ENCODE measurements around the gene PPIL1.

The PPIL1 gene

GRCh38 chr6:36825452-36825851 is 49.2 kb downstream of the PPIL1 start (continued):
- TF ChIP-seq BCL6B (tag by site-specific recombination; IDR thresholded peaks at IDR 0.05) (no peak), ZNF423 (tag by site-specific recombination; IDR thresholded peaks at IDR 0.05) (no peak), ZNF560 (tag by site-specific recombination; IDR thresholded peaks at IDR 0.05; ENCODE audit: borderline replicate concordance) (no peak), ZNF426 (tag by site-specific recombination; IDR thresholded peaks at IDR 0.05) (no peak), ZBTB21 (tag by site-specific recombination; IDR thresholded peaks at IDR 0.05) (no peak), ZNF645 (tag by site-specific recombination; IDR thresholded peaks at IDR 0.05) (no peak), ZBTB44 (tag by site-specific recombination; IDR thresholded peaks at IDR 0.05) (no peak), KLF16 (tag by site-specific recombination; IDR thresholded peaks at IDR 0.05) (no peak), ZXDB (tag by site-specific recombination; IDR thresholded peaks at IDR 0.05) (no peak), ZNF10 (tag by site-specific recombination; IDR thresholded peaks at IDR 0.05) (no peak)

GRCh38 chr6:36824253-36824652 is 50.4 kb downstream of the PPIL1 start:
- Histone ChIP-seq H3K4me3 (ENCODE audit: low read depth, low read length) (no peak overlapping the region), H3K27ac (ENCODE audit: extremely low read depth, low read depth, low read length) (no peak overlapping the region), H3K9me3 (ENCODE audit: control insufficient read depth, insufficient read depth, low read depth, low read length) (no peaks in the 10 kb centered on the region), H3K4me1 (ENCODE audit: control insufficient read depth, insufficient read depth, low read length) (peaks cover 6% of the 10 kb centered on the region), H3K36me3 (ENCODE audit: control insufficient read depth in 2 of 2, insufficient read depth in 1 of 2, low read length in 2 of 2) (no peaks in the 10 kb centered on the region)
- POLR2A ChIA-PET: no interaction called here
- CTCF ChIA-PET: interaction anchor here (3.1 kb wide), 1 partner anchor 27 kb away, joined by 11 read pairs; no protein-coding TSS in a partner anchor
- TF ChIP-seq KLF8 (tag by site-specific recombination; IDR thresholded peaks at IDR 0.05) (no peak), ZNF302 (tag by site-specific recombination; IDR thresholded peaks at IDR 0.05; ENCODE audit: low read depth) (no peak), ZNF19 (tag by site-specific recombination; IDR thresholded peaks at IDR 0.05; ENCODE audit: low read depth) (no peak), PATZ1 (tag by site-specific recombination; IDR thresholded peaks at IDR 0.05) (no peak), OSR2 (tag by site-specific recombination; IDR thresholded peaks at IDR 0.05) (no peak), FEZF1 (tag by site-specific recombination; IDR thresholded peaks at IDR 0.05) (no peak), GLI2 (tag by site-specific recombination; IDR thresholded peaks at IDR 0.05; ENCODE audit: borderline replicate concordance, low read depth) (no peak), WT1 (tag by site-specific recombination; IDR thresholded peaks at IDR 0.05) (no peak), OVOL3 (tag by site-specific recombination; IDR thresholded peaks at IDR 0.05) (no peak), ZNF704 (tag by site-specific recombination; IDR thresholded peaks at IDR 0.05) (no peak), ZNF280C (tag by site-specific recombination; IDR thresholded peaks at IDR 0.05) (no peak), TSHZ1 (tag by site-specific recombination; IDR thresholded peaks at IDR 0.05; ENCODE audit: borderline replicate concordance) (no peak), ZNF24 (tag by site-specific recombination; IDR thresholded peaks at IDR 0.05) (no peak), GLI4 (tag by site-specific recombination; IDR thresholded peaks at IDR 0.05) (no peak), ZNF660 (tag by site-specific recombination; IDR thresholded peaks at IDR 0.05) (no peak)

All from HEK293 (cell line).